ENCODE results near the gene FIBP. TPM values are rescaled to one million over a fixed set of nuclear protein-coding genes. Genes with fewer than 3 reads are reported as not detected.

FIBP gene
- total RNA-seq, 1 experiment from 2014 or later: 80.8 TPM

- no TSS peak for BruUV-seq (replicated peaks)
- ChIA-PET CTCF (interaction anchor here (0.6 to 2.7 kb wide), 4 partner anchors 9 to 540 kb away, joined by 3 to 9 read pairs (median 6); partner anchors contain the start of genes FIBP and SLC25A45), POLR2A (interaction anchor here (0.9 to 1.4 kb wide), 5 partner anchors 26 to 39 kb away, joined by 3 to 5 read pairs (median 4); partner anchors contain the start of genes CCDC85B, FIBP and SART1)
- Mint-ChIP-seq H3K27me3 (ENCODE audit: insufficient read depth, unreplicated experiment) (no peaks in the 10 kb centered on the region), H3K36me3 (ENCODE audit: insufficient read depth, unreplicated experiment) (peaks cover 14% of the 10 kb centered on the region), H3K4me3 (ENCODE audit: unreplicated experiment) (no peak overlapping the region), H3K4me1 (ENCODE audit: insufficient read depth, unreplicated experiment) (peaks cover 7% of the 10 kb centered on the region), H3K27ac (ENCODE audit: low read depth, unreplicated experiment) (no peak overlapping the region), H3K9me3 (ENCODE audit: unreplicated experiment) (no peaks in the 10 kb centered on the region)
- no peak for DNase-seq (ENCODE audit: unreplicated experiment)
- intact Hi-C loops (cut with micrococcal nuclease): no loop called here
- TF ChIP-seq, protein P1, sequence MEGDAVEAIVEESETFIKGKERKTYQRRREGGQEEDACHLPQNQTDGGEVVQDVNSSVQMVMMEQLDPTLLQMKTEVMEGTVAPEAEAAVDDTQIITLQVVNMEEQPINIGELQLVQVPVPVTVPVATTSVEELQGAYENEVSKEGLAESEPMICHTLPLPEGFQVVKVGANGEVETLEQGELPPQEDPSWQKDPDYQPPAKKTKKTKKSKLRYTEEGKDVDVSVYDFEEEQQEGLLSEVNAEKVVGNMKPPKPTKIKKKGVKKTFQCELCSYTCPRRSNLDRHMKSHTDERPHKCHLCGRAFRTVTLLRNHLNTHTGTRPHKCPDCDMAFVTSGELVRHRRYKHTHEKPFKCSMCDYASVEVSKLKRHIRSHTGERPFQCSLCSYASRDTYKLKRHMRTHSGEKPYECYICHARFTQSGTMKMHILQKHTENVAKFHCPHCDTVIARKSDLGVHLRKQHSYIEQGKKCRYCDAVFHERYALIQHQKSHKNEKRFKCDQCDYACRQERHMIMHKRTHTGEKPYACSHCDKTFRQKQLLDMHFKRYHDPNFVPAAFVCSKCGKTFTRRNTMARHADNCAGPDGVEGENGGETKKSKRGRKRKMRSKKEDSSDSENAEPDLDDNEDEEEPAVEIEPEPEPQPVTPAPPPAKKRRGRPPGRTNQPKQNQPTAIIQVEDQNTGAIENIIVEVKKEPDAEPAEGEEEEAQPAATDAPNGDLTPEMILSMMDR (IDR thresholded peaks at IDR 0.05; ENCODE audit: unreplicated experiment): no peak
Observed at GRCh38 chr11:65922565-65922964, 34.3 kb upstream of the FIBP start.

- Mint-ChIP-seq H3K4me1 (ENCODE audit: insufficient read depth, unreplicated experiment) (peaks cover 12% of the 10 kb centered on the region), H3K9me3 (ENCODE audit: unreplicated experiment) (no peaks in the 10 kb centered on the region), H3K4me3 (ENCODE audit: unreplicated experiment) (no peak overlapping the region), H3K27me3 (ENCODE audit: insufficient read depth, unreplicated experiment) (no peaks in the 10 kb centered on the region), H3K27ac (ENCODE audit: low read depth, unreplicated experiment) (no peak overlapping the region), H3K36me3 (ENCODE audit: insufficient read depth, unreplicated experiment) (peaks cover 14% of the 10 kb centered on the region)
- CTCF ChIA-PET: interaction anchor here (0.7 to 2.7 kb wide), 3 partner anchors 34 to 37 kb away, joined by 4 to 8 read pairs (median 5); partner anchors contain the start of gene FIBP
- intact Hi-C loops (cut with micrococcal nuclease): no loop called here
- DNase-seq (ENCODE audit: unreplicated experiment): no peak
- TF ChIP-seq, protein P1 (IDR thresholded peaks at IDR 0.05; ENCODE audit: unreplicated experiment): no peak
- POLR2A ChIA-PET: interaction anchor here (0.9 to 2.8 kb wide), 3 partner anchors 22 to 40 kb away, joined by 3 to 22 read pairs (median 3); partner anchors contain the start of gene FOSL1
- no TSS peak for BruUV-seq (replicated peaks)
Observed at GRCh38 chr11:65921876-65922275, 33.6 kb upstream of the FIBP start.

GRCh38 chr11:65921033-65921555, 32.8 kb upstream of the FIBP start:
- Mint-ChIP-seq H3K4me3 (ENCODE audit: unreplicated experiment) (peak overlapping the region; percentile 89), H3K9me3 (ENCODE audit: unreplicated experiment) (no peaks in the 10 kb centered on the region), H3K4me1 (ENCODE audit: insufficient read depth, unreplicated experiment) (peaks cover 20% of the 10 kb centered on the region), H3K27ac (ENCODE audit: low read depth, unreplicated experiment) (no peak overlapping the region), H3K27me3 (ENCODE audit: insufficient read depth, unreplicated experiment) (no peaks in the 10 kb centered on the region), H3K36me3 (ENCODE audit: insufficient read depth, unreplicated experiment) (peaks cover 14% of the 10 kb centered on the region)
- TF ChIP-seq, protein P1 (IDR thresholded peaks at IDR 0.05; ENCODE audit: unreplicated experiment): no peak
- CTCF ChIA-PET: interaction anchor here (0.6 to 1.4 kb wide), 3 partner anchors 32 to 37 kb away, joined by 3 to 4 read pairs (median 4); partner anchors contain the start of gene FIBP
- intact Hi-C loops (cut with micrococcal nuclease): no loop called here
- no TSS peak for BruUV-seq (replicated peaks)
- no peak for DNase-seq (ENCODE audit: unreplicated experiment)
- POLR2A ChIA-PET: interaction anchor here (0.9 to 2.8 kb wide), 10 partner anchors 22 to 258 kb away, joined by 3 to 22 read pairs (median 6); partner anchors contain the start of genes CCDC85B, CFL1, FIBP and FOSL1

DNA sequence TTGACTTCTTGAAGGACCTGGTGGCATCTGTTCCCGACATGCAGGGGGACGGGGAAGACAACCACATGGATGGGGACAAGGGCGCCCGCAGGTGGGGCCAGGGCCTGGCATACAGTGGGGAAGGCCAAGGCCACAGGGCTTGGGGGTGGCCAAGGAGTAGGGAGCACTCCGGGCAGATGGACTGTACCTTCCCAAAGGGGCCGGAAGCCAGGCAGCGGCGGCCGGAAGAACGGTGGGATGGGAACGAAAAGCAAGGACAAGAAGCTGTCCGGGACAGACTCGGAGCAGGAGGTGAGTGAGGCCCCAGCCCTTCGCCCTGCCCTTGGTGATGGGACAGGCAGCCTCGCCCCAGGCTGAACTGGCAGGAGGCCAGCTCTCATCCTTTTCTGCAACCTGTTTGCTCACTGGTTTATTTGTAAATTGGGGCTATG, 32.1 kb upstream of the FIBP start:
- BruUV-seq (replicated peaks): no TSS peak
- H3K9me3 Mint-ChIP-seq (ENCODE audit: unreplicated experiment): no peaks in the 10 kb centered on the region
- peak overlapping the region; percentile 89 for H3K4me3 Mint-ChIP-seq (ENCODE audit: unreplicated experiment)
- H3K4me1 Mint-ChIP-seq (ENCODE audit: insufficient read depth, unreplicated experiment): peaks cover 26% of the 10 kb centered on the region
- peak overlapping the region; percentile 81 for H3K27ac Mint-ChIP-seq (ENCODE audit: low read depth, unreplicated experiment)
- ChIA-PET CTCF (interaction anchor here (0.6 to 1.4 kb wide), 3 partner anchors 22 to 38 kb away, joined by 3 to 4 read pairs (median 4); partner anchors contain the start of gene FIBP), POLR2A (interaction anchor here (0.6 to 2.8 kb wide), 14 partner anchors 8 to 258 kb away, joined by 3 to 22 read pairs (median 5); partner anchors contain the start of genes CCDC85B, CFL1, FIBP and FOSL1)
- intact Hi-C loops (cut with micrococcal nuclease): loop anchor here (1.0 kb wide), 1 partner anchor 20 kb away; the partner anchor contains the start of gene FOSL1
- TF ChIP-seq, protein P1 (IDR thresholded peaks at IDR 0.05; ENCODE audit: unreplicated experiment): no peak
- DNase-seq (ENCODE audit: unreplicated experiment): no peak
- H3K27me3 Mint-ChIP-seq (ENCODE audit: insufficient read depth, unreplicated experiment): no peaks in the 10 kb centered on the region
- peaks cover 14% of the 10 kb centered on the region for H3K36me3 Mint-ChIP-seq (ENCODE audit: insufficient read depth, unreplicated experiment)

Measured in MCF 10A (cell line).